DOHH2 (cell line): Measurements from ENCODE around the gene NIPAL3.
A peak's percentile ranks its signal among the peaks of the same experiment; 100 is the strongest.

Source experiments
- H3F3A ChIP-seq: fragments of 200-600 bp; sonication (generic), shearing (Covaris generic); 2 replicates; pipeline ENCODE4 v1.6.0; 2016; ENCODE audit warnings: antibody characterized with exemption, mild to moderate bottlenecking; ENCODE audit not compliant: control insufficient read depth, insufficient read depth
- H3K27ac ChIP-seq: fragments of 200-600 bp; sonication (generic); 2 replicates; pipeline ENCODE4 v1.5.1; 2014; ENCODE audit warnings: low read depth, mild to moderate bottlenecking, low read length, moderate library complexity
- H3K27me3 ChIP-seq: fragments of 200-600 bp; sonication (generic); 2 replicates; pipeline ENCODE4 v1.6.1; 2014; ENCODE audit warnings: mild to moderate bottlenecking, low read length, mixed read lengths; ENCODE audit not compliant: control insufficient read depth
- H3K36me3 ChIP-seq: fragments of 200-600 bp; sonication (generic); 2 replicates; pipeline ENCODE4 v1.6.1; 2014; ENCODE audit warnings: mild to moderate bottlenecking, low read length, moderate library complexity, mixed read lengths; ENCODE audit not compliant: control insufficient read depth
- H3K4me1 ChIP-seq: fragments of 200-600 bp; sonication (generic); 2 replicates; pipeline ENCODE4 v1.6.1; 2014; ENCODE audit warnings: mild to moderate bottlenecking, low read length, mixed read lengths; ENCODE audit not compliant: control insufficient read depth
- H3K4me2 ChIP-seq: fragments of 200-600 bp; sonication (generic); 2 replicates; pipeline ENCODE4 v1.6.0; 2014; ENCODE audit warnings: mild to moderate bottlenecking, low read length, moderate library complexity
- H3K4me3 ChIP-seq: fragments of 200-600 bp; sonication (generic); 2 replicates; pipeline ENCODE4 v1.5.1; 2014; ENCODE audit warnings: mild to moderate bottlenecking, low read length, mixed read lengths
- H3K79me2 ChIP-seq: fragments of 200-600 bp; sonication (generic); 2 replicates; pipeline ENCODE4 v1.6.1; 2014; ENCODE audit warnings: mild to moderate bottlenecking, low read length, mixed read lengths; ENCODE audit not compliant: control insufficient read depth
- H3K9me2 ChIP-seq: fragments of 200-600 bp; sonication (generic); replicated peaks from 2 replicates; pipeline ENCODE4 v1.6.1; 2014; ENCODE audit warnings: mild to moderate bottlenecking, low read length, mixed read lengths; ENCODE audit not compliant: control insufficient read depth
- H3K9me3 ChIP-seq: fragments of 200-600 bp; sonication (generic); 2 replicates; pipeline ENCODE4 v1.6.1; 2014; ENCODE audit warnings: antibody characterized with exemption, low read length, mixed read lengths; ENCODE audit not compliant: control insufficient read depth, insufficient read depth
- H4K20me1 ChIP-seq: fragments of 200-600 bp; sonication (generic); 2 replicates; pipeline ENCODE4 v1.6.0; 2014; ENCODE audit warnings: low read depth, mild to moderate bottlenecking, antibody characterized with exemption, low read length, moderate library complexity; ENCODE audit not compliant: control insufficient read depth, insufficient read depth
- EZH2phosphoT487 ChIP-seq: fragments of 200-600 bp; sonication (generic); IDR thresholded peaks from 2 replicates; pipeline ENCODE4 v1.6.1; 2017; ENCODE audit warnings: borderline replicate concordance, mild to moderate bottlenecking, antibody characterized with exemption, low read length, moderate library complexity, mixed read lengths
- TF ChIP-seq, protein P1 (sequence below): fragments of 200-600 bp; sonication (generic); IDR thresholded peaks from one replicate; pipeline ENCODE4 v1.5.1; 2014; ENCODE audit warnings: antibody characterized with exemption, mild to moderate bottlenecking, low read depth, low read length; ENCODE audit not compliant: poor library complexity, severe bottlenecking

Gene NIPAL3

DNA sequence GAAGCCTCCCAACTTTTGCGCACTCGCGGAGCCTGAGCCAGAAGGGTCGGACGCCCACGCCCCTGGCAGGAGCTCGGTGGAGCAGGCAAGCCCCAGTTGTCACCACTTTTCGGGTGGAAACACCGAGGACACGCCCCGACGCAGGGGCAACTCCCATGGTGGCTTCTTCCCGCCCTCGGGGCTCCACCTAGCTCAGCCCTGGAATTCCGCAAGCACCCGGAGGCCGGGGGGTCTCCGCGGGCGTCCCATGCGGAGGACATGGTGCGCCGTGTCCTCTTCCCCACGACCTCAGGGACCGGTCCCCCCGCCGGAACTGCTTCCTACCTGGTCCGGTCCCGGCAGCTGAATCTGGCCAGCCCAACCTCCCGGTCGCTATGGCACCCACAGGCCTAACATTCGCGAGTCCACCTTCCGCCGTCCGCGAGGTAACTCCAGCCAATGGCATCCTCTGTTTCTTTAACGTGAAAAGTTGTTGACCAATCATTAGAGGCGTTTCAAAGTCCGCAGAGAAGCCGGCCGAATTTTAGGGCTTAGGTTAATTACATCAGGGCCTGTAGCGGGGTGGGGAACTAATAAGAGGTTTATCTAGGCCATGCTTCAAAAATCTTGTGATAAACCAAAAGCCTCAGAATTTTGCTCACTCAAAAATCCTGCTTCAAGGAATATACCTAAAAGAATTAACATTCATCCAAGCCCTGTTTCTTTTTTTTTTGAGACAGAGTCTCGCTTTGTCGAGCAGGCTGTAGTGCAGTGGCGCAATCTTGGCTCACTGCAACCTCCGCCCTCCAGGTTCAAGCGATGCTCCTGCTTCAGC is 2.0 kb upstream of the NIPAL3 start, which contains the start of gene STPG1:
Gene STPG1 (minus strand): TSS at position 433 of the 814 bp plus-strand sequence. CDS start 12,394 bp downstream, outside the sequence.
- no peak within 1 kb of the TSS for H3K27ac ChIP-seq
- no peaks in the 10 kb centered on the region for H3K27me3 ChIP-seq
- peaks cover 5% of the 10 kb centered on the region for H3F3A ChIP-seq
- H3K4me1 ChIP-seq = peaks cover 46% of the 10 kb centered on the region
- TF ChIP-seq, protein P1, sequence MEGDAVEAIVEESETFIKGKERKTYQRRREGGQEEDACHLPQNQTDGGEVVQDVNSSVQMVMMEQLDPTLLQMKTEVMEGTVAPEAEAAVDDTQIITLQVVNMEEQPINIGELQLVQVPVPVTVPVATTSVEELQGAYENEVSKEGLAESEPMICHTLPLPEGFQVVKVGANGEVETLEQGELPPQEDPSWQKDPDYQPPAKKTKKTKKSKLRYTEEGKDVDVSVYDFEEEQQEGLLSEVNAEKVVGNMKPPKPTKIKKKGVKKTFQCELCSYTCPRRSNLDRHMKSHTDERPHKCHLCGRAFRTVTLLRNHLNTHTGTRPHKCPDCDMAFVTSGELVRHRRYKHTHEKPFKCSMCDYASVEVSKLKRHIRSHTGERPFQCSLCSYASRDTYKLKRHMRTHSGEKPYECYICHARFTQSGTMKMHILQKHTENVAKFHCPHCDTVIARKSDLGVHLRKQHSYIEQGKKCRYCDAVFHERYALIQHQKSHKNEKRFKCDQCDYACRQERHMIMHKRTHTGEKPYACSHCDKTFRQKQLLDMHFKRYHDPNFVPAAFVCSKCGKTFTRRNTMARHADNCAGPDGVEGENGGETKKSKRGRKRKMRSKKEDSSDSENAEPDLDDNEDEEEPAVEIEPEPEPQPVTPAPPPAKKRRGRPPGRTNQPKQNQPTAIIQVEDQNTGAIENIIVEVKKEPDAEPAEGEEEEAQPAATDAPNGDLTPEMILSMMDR = no peak
- TF ChIP-seq EZH2phosphoT487 = no peak
- peaks cover 48% of the 10 kb centered on the region for H3K79me2 ChIP-seq
- no peaks in the 10 kb centered on the region for H4K20me1 ChIP-seq
- no peaks in the 10 kb centered on the region for H3K9me3 ChIP-seq
- H3K4me3 ChIP-seq = peak within 1 kb of the TSS; percentile 92
- peak within 1 kb of the TSS; percentile 91 for H3K4me2 ChIP-seq
- H3K36me3 ChIP-seq = peaks cover 7% of the 10 kb centered on the region
- H3K9me2 ChIP-seq = no peaks in the 10 kb centered on the region

DNA sequence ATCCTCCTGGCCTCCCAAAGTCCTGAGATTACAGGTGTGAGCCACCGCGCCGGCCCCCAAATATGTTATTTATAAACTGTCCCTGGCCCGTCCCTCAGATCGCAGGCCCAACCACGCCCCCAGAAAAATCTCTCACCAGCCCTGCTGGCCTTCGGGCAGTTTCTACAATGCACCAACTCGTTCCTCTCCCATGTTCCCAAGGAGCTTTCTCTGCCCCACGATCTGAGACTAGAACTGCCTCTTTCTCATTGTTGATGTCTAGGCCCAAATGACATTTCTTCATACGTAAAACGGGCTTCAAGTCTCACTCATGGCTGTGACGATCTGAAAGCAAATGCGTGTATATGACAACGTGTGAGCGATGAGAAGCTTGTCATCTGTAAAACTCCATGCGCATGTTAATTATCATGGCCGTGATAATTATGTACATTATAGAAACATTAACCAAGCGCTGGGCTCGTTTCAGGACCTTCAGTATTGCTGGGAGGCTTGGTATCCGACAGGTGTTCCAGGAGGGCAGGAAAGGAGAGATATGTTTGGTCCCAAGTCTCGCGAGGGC is 748 bp upstream of the NIPAL3 start:
- no peak overlapping the region for H3K27ac ChIP-seq
- peaks cover 15% of the 10 kb centered on the region for H3K36me3 ChIP-seq
- H3K4me3 ChIP-seq = peak overlapping the region; percentile 96
- peaks cover 5% of the 10 kb centered on the region for H3F3A ChIP-seq
- H3K4me2 ChIP-seq = peak overlapping the region; percentile 47
- no peak for TF ChIP-seq EZH2phosphoT487
- TF ChIP-seq, protein P1 = no peak
- H3K9me3 ChIP-seq = no peaks in the 10 kb centered on the region
- H4K20me1 ChIP-seq = no peaks in the 10 kb centered on the region
- H3K4me1 ChIP-seq = peaks cover 46% of the 10 kb centered on the region
- peaks cover 52% of the 10 kb centered on the region for H3K79me2 ChIP-seq
- no peaks in the 10 kb centered on the region for H3K27me3 ChIP-seq
- no peaks in the 10 kb centered on the region for H3K9me2 ChIP-seq

DNA sequence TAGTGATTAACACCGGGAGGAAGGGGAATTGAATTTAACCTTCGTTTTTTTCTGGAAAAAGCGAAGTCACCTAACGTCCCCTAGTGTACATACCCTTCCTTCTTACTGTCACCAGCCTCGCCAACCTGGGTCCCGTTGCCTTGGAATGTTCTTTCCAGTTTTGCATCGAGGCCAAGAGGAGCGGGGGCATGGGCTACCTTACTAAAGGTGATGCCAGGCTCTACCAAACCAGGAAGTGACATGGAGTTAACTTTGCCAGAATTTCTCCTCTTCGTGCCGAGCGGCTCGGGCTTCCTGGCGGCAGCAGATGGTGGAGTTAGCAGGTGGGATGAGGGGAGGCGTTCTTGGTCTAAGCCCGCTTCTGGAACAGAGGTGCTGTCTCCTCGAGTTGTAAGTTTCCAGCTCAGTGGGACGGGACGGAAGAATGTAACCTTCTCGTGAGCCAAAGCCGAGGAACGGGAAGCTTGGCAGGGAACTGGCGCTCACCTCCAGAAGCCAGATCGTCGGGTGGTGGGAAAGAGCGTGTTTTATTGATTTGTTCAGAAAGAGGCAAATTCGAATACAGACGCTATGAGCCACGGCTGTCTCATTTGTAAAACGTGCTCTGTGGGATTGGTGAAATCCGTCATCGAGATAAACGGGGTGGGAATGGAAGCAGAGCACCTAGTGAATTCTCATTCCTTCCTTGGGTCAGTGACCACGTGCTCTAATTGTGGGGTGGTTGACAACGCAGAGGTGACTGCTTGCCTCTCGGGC is 486 bp downstream of the NIPAL3 start:
- Histone ChIP-seq H4K20me1 (no peaks in the 10 kb centered on the region), H3F3A (peaks cover 5% of the 10 kb centered on the region), H3K36me3 (peaks cover 21% of the 10 kb centered on the region), H3K27me3 (no peaks in the 10 kb centered on the region), H3K4me2 (peak overlapping the region; percentile 81), H3K4me1 (peaks cover 46% of the 10 kb centered on the region), H3K9me2 (no peaks in the 10 kb centered on the region), H3K27ac (peak overlapping the region; percentile 17), H3K79me2 (peaks cover 48% of the 10 kb centered on the region), H3K4me3 (peak overlapping the region; percentile 96), H3K9me3 (no peaks in the 10 kb centered on the region)
- TF ChIP-seq, protein P1 = no peak
- no peak for TF ChIP-seq EZH2phosphoT487
